ENCODE results near the gene WWTR1.

The WWTR1 gene

DNA sequence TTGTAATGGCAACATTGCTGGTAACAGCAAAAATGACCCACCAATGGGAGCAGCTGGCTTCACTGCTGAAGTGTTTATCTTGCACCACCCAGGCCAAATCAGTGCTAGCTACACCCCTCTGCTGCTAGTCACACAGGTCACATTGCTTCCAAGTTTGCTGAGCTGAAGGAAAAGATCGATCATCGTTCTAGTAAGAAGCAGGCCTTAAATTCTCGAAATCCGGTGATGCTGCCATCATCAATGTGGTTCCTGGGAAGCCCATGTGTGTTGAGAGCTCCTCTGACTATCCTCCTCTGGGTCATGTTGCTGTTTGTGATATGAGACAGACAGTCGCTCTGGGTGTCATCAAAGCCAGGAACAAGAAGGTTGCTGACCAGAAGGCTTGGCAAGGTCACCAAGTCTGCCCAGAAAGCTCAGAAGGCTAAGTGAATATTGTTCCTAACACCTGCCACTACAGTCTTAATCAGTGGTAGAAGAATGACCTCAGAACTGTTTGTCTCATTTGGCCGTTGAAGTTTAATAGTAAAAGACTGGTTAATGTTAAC, 162.2 kb downstream of the WWTR1 start:
- DNase-seq (ENCODE audit: low spot score), result no peak

DNA sequence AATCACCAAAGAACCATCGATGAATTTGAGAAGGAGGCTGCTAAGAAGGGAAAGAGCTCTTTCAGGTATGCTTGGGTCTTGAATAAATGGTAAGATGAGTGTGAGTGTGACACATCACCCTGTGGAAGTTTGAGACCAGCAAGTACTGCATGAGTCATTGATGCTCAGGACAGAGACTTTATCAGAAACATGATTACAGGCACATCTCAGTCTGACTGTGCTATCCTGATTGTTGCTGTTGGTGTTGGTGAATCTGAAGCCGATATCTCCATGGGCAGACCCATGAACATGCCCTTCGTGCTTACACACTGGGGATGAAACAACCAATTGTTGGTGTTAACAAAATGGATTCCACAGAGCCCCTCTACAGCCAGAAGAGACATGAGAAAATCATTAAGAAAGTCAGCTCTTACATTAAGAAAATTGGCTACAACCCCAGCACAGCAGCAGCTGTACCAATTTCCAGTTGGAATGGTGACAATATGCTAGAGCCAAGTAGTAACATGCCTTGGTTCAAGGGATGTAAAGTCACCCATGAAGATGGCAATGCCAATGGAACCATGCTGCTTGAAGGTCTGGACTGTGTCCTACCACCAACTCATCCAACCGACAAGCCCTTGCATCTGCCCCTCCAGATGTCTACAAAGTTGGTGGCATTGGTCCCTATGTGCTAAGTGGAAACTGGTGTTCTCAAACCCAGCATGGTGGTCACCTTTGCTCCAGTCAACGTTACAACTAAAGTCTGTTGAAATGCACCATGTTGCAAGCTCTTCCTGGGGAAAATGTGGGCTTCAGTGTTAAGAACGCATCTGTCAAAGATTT, 162.9 kb downstream of the WWTR1 start:
- no peak for DNase-seq (ENCODE audit: low spot score)

DNA sequence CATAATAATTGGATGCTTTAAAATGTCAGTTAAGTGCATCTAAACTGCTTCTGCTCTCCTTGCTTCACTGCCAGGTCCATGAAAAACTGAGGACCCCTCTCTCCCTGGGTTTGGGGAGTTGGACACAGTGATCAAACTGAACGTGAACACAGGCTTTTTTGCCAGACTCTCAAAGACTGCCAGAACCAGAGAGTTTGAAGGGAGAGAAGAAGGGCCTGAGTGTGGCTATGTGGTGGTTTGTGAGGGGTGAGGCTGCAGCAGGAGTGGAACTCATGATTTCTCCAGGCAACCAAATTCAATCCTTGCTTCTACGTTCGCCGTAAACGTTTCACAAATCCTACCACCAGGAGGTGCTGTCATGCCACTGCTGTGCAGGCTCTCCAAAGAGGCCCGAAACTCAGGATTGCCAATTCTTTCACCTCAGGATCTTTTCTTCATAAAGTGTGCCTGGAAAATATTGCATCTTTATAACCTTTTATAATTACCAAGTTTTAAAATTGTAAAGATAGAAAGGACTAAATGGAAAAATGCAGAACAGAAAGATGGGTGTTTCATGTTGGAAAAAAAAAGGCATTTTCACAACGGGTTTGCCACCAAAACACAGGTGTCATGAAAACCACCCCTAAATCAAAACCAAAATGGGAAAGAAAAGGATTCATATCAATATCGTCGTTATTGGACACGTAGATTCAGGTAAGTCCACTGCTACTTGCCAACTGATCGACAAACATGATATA, 163.6 kb downstream of the WWTR1 start:
- DNase-seq (ENCODE audit: low spot score), result peak; percentile 8

DNA sequence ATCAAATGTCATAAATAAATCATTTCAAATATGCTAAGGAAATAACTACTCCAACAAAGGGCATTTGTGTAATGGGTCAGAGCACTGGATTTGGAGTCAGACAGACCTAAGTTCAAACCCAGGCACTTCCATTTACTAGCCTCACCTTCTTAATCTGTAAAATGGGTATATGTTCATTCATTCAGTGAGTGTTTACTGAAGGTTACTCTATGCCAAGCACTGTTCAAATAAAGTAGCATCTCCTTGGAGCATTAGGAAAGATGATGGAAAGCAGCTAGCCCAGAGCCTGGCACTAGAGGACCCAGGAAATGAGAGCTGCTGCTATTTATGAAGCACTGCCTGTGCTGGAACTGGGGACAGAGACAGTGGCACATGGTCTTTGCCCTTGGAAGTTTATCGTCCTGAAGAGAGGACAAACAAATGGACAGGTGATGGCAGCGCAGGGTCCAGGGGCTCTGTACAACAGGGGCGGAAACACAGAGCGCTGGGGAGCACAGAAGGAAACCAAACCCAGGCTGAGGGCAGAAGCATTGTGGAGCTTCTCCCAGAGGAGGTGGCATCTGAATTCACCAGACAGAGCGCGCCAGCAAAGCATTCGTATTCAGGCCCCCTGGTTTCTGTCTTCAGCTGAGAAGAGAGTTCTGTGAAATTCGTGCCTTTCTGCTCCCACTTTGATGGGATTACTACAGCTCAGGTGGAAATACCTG, 164.4 kb downstream of the WWTR1 start:
- no peak for DNase-seq (ENCODE audit: low spot score)

DNA sequence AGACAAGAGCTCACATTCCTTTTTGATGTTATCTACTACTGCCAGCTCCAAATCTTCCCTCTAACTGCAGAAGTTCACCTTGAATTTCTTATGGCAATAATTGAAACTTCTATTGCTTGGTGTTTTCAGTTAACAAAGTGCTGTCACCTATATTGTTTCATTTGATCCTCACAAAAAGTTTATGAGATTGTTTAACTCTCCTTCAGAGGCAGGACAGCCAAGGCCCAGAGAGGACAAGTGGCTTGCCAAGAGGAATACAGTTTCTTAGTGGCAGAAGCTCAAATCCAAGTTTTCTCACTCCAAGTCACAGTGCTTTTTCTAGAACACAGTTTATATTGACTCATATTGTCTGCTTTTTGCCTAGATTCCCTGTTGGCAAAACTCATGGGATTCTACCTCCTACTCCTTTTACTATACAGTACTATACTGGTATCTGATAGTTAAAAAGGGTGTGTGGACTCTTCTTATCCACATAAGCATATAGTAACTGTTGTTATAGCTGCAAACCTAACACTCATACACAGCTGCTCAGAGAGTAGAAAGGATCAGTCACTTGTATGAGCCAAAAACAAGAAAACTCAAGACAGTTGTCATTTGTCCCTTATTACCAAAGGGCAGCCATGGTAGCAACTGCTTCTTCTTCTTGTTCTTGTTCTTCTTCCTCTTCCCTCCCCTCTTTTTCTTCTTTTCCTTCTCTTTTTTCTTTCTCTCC, 167.4 kb downstream of the WWTR1 start:
- DNase-seq (ENCODE audit: low spot score), result no peak

DNA sequence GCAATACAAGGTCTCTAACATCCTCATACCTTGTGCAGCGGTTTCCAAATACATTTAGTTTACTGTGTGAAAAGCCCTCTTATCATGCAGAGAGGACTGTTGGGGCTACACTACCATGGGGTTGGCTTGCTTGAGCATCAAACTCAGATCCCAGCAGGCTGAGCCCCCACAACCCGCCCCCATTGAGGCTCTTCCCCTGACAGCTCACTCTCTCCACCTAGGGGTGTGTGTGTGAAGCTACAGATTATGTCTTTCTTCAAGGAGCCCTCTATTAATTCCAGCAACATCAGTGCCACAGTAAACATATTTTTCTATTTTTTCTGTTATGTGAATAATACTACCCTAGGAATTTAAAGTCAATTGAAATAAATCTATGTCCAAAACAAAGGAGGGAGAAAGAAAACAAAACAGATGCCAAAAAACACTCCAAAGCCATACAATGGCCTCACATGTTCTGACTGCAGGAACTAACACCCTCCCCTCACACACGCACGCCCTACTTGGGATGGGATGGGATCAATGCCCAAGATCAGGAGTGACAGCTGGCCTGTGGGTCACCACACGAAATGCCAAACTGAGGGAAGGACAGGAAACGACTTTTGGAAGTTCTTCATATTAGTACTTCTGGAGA, 168.7 kb downstream of the WWTR1 start:
- no peak for DNase-seq (ENCODE audit: low spot score)

DNA sequence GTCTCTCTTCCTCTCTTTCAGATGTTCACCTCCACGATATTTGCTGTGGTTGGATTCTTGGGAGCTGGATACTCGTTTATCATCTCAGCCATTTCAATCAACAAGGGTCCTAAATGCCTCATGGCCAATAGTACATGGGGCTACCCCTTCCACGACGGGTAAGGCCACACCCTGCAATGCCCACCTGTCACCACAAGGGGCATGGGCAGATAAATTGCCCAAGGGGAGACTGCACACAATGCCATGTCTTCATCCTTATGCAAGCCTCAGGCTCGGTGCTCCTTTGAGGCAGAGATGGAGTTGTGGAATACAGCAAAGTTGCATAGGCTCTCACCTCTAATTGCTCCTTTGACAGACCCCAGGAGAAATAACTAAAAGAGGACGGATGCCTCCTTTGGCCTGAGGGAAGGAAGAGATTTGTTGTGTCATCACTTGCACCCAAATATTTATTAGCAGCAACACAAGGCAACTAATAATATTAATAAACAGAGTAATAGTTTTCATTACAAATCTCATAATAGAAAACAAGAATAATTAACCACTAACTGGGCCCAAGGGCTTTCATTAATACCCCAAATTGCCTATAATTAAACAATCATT, 170.1 kb downstream of the WWTR1 start:
- no peak for DNase-seq (ENCODE audit: low spot score)

DNA sequence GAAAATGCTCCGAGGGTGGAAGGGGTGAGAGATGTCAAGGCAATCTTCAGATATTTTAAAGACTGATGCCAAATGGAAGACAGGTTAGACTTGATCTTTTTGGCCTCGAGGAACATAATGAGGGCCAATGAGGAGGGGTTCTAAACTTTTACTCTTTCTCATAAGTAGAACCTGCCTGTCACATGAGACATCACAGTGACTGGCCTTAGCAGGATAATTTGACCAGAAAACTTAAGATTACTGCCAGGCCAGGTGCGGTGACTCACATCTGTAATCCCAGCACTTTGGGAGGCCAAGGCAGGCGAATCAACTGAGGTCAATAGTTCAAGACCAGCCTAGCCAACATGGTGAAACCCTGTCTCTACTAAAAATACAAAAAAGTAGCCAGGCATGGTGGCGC, 171.1 kb downstream of the WWTR1 start:
- DNase-seq (ENCODE audit: low spot score), result no peak

DNA sequence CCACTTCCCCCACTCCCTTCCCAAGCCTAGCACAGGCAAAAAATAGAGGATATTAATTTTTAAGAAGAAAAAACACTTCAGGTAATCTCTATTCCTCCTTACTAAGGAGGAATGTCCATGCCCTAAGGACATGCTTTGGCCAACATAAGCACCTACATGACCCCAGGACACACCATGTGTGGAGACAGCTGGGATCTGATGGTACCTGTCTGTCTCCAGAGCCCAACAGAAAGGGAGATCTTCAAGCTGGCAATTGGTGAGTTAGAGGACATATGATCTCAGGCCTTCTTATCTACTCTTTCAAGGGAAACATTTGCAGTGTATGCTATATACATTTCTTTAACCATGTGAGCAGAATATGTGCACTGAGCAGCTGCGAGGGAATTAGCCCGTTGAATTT, 176.3 kb downstream of the WWTR1 start:
- DNase-seq (ENCODE audit: low spot score), result no peak

DNA sequence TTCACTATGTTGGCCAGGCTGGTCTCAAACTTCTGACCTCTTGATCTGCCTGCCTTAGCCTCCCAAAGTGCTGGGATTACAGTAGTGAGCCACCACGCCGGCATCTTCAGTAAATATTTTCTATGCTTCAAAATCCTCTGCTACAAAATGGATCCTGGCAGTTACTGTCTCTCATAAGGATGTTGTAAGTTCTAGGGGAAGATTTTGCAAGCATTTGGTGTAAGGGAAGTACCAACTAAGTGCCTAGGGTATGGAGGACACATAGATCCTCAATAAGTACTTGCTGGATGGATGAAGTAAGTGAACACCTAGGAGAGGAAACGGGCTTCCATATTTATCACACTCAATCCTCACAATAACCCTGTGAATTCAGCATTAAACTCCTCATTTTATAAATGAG, 176.8 kb downstream of the WWTR1 start:
- no peak for DNase-seq (ENCODE audit: low spot score)

DNA sequence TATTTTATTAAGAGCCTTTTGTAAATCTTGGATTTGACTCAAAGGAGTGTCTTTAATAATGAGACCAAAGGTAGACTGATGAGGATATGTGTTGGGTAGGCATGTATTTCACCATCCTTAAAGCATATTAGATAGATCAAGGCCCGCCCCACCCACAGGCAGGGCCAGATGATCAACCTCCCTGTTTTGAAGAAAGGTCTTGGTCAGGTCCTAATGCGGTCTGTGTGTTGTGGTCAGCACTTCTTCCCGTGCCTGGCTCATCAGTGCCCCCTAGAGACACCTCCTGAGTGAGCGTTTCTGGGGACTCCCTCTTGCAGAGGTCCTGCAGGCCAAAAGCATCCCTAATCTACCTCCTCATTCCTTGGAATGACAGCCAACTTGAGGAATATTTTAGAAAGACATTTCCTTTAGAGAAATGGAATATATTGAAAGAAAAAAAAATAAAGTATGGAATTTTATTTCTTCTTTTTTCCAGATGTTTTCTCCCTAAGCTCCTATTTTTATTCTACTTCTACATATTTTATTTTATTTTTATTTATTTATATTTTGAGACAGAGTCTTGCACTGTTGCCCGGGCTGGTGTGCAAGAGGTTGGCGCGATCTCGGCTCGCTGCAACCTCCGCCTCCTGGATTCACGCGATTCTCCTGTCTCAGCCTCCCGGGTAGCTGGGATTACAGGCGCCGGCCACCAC, 177.4 kb downstream of the WWTR1 start:
- DNase-seq (ENCODE audit: low spot score), result peak; percentile 12

DNA sequence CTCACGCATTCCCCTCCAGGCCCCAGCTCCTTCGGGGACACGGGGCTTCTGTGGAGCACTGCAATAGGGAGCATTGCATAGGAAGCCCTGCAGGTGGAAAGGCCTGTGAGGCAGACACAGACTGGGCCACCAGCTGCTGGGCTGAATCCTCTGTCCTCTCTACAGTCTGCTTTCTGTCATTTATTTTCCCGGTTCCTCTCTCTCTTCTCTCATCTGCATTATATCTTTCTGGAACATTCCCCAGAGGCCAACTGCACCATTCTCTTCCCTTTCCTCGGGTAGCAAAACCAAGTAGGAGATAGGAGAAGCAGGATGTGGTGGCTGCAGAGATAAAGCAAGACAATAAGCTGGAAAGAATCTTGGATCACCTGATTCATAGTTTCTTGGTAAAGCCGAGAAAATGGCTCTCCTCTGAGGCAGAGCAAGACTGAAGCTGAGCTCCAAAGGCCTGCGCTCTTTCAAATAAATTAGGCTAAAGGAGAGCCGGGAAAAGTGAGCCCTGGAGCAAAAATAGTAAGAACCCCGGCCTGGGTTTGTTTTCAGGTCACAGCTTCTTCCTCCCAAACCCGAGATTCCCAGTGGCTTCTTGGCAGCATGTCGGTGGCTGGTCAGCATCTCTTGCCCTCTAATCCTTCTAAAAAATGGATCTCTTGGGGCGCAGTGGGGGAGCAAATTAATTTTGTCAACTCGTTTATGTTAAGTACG, 178.1 kb downstream of the WWTR1 start:
- no peak for DNase-seq (ENCODE audit: low spot score)

DNA sequence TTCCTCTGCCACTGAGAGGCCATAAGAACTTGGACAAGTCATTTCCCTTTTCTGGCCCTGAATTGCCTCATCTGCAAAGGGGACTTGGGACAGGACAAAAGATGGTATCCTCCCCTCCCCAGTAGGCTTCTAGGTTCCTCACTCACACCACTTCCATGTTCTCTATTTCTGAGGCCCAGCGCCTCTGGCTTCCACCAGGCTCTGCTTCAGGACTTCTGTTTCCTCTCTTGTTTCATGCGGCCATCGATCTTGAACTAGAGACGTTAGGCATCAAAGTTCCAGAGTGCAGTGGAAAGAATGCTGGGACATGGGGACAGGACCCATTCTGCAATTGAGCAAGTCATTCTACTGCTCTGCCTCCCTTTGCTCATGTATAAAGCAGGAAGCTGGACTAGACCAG, 181.6 kb downstream of the WWTR1 start:
- DNase-seq (ENCODE audit: low spot score), result no peak

DNA sequence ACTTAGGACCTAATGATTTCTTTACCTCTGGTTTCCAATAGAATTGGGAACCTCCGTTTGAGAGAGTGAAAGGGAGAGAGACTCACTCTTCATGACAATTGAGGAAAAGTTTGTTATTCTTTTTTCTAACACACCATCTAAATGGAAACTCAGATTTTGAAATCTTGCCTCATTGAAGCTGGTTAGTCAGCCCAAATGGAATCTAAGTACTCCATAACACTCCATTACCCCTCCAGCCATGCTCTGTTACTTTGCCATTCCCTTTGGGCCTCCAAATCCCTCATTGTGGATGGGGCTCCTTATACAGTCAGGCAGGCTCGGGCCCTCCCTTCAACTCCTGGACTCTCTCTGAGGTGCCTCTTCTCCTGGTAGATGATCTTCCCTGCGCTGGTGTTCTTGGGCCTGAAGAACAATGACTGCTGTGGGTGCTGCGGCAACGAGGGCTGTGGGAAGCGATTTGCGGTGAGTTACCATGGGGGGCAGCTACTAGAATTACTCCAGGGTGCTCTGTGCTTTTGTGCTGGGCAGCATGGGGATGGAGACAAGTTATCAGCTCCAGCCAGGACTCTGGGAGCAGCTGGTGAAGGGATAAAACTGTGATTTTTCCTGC, 182.3 kb downstream of the WWTR1 start:
- DNase-seq (ENCODE audit: low spot score), result no peak

DNA sequence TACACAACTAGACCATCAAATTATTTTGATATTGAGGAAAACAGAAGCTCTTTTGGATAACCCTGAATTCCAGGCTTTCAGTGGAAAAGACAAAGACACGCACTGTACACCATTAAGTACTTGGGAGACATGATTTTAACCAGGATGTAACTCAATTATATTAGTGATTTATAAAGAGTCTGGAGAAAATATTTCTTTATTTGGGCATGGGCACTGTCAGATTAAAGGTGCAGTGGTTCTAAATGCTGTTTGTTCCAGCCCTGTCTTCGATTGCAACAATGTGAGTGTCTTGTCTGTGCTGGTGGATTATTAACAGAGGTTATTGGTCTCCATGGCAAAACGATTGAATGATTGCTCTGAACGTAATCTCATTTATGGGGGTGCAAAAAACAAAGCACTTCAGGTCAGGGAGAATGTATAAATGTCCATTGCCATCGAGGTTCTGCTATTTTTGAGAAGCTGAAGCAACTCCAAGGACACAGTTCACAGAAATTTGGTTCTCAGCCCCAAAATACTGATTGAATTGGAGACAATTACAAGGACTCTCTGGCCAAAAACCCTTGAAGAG, 183.5 kb downstream of the WWTR1 start, which contains the start of gene TM4SF4:
TSS of gene TM4SF4 (plus strand) at position 448 of the 568 bp plus-strand sequence. CDS start 181 bp downstream, outside the sequence.
- no peak for DNase-seq (ENCODE audit: low spot score)

DNA sequence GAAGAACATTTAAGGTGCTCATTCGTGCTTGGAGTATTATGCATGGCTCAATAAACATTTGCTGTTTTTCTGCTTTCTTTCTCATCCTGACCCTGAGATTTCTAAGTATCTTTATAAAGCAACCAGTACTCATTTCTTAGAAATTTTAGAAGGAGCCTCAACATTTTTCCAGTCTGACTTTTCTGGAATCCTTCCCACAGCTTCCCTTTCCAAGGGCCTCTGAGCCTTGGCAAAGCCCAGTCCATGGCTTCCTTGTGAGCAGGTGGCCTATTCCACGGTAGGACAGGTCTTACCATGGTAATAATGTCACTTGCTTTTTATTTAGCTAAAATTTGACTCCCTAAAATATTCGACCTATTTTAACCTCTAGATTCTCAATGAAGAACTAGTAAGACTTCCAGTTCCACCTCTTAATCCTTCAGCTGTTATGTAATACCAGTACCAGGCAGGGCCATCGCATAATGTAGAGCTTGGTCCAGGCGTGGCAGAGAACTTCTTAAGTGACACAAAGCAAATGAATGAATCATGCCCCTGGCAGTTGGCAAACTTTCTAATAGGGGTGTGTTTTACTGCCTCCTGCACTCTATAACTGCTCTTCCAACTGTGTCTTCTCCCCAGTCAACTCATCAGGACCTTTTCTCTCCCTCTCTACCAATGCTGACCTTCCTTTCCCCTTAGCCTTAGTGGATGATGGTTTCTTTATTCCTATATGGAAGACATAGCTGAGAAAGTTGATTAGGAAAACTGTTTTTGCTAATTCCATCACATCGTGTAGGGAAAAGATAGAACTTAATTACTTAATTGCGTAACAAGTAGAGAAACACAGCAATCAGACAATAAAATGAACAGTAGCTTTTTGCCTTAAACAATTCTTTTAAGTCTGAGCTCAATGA, 184.2 kb downstream of the WWTR1 start:
- DNase-seq (ENCODE audit: low spot score), result no peak

DNA sequence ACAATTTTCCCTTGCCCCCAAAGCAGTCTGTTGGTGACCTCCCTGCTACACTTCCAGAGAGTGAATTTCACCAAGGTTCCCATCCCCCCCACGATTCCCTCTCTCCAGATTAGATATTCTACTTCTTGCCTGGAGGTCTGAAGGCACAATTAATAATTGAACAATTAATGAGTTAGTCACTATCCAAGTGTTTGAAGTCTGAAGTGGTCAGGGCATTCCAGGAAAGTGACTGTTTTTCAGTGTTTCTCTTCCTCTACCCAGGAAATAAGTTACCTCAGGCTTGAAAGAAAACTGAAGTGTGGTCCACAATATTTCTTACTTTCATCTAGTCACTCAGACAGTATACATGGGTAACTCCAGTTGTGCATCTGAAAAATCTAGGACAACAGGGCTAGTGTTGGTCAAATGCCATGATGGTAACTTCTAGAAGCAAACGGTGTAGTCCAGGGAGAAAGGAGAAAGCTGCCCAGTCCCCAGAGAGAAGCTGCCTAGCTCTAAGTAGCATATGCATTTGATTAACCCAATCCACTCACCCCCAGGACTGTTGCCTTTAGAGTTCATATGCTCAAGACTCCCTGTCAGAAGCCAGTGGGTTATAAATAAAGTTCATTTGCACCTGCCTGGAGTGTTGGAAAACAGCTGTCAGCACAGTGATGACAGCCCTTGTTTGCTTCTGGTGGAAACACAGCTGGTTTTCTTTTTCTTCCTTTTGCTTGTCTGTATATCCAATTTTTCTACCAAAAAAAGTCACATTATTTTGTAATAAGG, 185.6 kb downstream of the WWTR1 start:
- DNase-seq (ENCODE audit: low spot score), result no peak

Data from hematopoietic multipotent progenitor cell treated with erythropoietin and hydrocortisone succinate and interleukin-3 and kit ligand, for 17 days (in vitro differentiated cells).